HL-60 (cell line): ENCODE results near the gene FGGY.

Experiments
- GABPA ChIP-seq: IDR thresholded peaks from 2 replicates; pipeline ENCODE4 v1.6.1; 2012; ENCODE audit warnings: low read depth
- POLR2AphosphoS5 ChIP-seq: IDR thresholded peaks from 2 replicates; pipeline ENCODE4 v1.6.1; 2012; ENCODE audit warnings: low read depth
- TF ChIP-seq, protein P1 (sequence below): IDR thresholded peaks from one replicate; pipeline ENCODE4 v1.5.1; 2011; ENCODE audit warnings: low read length, control low read depth, inconsistent platforms; ENCODE audit not compliant: insufficient read depth
- TF ChIP-seq, protein P2 (sequence below): IDR thresholded peaks from 2 replicates; pipeline ENCODE4 v1.6.1; 2012; ENCODE audit warnings: low read depth; ENCODE audit not compliant: insufficient replicate concordance

DNA sequence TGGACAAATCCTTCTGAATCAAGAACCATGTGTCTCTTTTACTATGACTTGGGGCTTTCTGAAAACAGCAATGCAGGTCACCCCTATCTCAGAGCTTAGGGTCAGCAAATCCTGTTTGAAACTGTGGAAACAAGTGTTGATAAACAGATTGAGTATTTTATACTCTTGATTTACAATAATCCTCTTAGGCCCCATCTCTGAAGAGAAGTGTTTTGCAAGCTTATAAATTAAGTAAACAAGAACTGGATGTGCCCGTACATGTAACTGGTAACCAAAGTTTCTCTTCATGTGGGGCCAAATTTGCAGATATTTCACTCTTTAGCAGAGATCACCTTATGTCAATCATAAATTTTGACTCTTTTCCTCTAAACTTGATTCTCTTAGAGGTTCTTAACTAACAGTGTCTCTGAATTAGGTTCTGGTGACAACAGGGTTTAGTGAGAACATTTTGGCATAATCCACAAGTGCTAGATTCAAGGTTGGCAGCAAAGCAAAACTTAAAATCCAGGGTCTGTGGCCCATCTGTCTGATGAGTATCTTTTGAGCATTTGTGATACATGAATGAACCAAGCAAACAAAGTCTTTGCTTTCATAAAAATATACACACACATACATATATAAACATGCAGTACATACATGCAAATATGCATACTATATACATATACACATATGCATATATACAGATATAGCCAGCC lies 334.8 kb downstream of the FGGY start:
- TF ChIP-seq, protein P1, sequence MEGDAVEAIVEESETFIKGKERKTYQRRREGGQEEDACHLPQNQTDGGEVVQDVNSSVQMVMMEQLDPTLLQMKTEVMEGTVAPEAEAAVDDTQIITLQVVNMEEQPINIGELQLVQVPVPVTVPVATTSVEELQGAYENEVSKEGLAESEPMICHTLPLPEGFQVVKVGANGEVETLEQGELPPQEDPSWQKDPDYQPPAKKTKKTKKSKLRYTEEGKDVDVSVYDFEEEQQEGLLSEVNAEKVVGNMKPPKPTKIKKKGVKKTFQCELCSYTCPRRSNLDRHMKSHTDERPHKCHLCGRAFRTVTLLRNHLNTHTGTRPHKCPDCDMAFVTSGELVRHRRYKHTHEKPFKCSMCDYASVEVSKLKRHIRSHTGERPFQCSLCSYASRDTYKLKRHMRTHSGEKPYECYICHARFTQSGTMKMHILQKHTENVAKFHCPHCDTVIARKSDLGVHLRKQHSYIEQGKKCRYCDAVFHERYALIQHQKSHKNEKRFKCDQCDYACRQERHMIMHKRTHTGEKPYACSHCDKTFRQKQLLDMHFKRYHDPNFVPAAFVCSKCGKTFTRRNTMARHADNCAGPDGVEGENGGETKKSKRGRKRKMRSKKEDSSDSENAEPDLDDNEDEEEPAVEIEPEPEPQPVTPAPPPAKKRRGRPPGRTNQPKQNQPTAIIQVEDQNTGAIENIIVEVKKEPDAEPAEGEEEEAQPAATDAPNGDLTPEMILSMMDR = no peak
- TF ChIP-seq POLR2AphosphoS5 (no peak), GABPA (no peak)
- TF ChIP-seq, protein P2, sequence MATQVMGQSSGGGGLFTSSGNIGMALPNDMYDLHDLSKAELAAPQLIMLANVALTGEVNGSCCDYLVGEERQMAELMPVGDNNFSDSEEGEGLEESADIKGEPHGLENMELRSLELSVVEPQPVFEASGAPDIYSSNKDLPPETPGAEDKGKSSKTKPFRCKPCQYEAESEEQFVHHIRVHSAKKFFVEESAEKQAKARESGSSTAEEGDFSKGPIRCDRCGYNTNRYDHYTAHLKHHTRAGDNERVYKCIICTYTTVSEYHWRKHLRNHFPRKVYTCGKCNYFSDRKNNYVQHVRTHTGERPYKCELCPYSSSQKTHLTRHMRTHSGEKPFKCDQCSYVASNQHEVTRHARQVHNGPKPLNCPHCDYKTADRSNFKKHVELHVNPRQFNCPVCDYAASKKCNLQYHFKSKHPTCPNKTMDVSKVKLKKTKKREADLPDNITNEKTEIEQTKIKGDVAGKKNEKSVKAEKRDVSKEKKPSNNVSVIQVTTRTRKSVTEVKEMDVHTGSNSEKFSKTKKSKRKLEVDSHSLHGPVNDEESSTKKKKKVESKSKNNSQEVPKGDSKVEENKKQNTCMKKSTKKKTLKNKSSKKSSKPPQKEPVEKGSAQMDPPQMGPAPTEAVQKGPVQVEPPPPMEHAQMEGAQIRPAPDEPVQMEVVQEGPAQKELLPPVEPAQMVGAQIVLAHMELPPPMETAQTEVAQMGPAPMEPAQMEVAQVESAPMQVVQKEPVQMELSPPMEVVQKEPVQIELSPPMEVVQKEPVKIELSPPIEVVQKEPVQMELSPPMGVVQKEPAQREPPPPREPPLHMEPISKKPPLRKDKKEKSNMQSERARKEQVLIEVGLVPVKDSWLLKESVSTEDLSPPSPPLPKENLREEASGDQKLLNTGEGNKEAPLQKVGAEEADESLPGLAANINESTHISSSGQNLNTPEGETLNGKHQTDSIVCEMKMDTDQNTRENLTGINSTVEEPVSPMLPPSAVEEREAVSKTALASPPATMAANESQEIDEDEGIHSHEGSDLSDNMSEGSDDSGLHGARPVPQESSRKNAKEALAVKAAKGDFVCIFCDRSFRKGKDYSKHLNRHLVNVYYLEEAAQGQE = no peak
